Heart left ventricle (tissue), 16 donors: ENCODE results near the gene SLC19A1. TPM values are rescaled to one million over a fixed set of nuclear protein-coding genes. Genes with fewer than 3 reads are reported as not detected.
A peak's percentile ranks its signal among the peaks of the same experiment; 100 is the strongest.

Source experiments
- ATAC-seq, 4 donors: fragments of 200-7000 bp; cut with Tn5 transposase; one replicate each; pipeline ENCODE4 v1.9.1; 2020 to 2022; ENCODE audit warnings: moderate library complexity in 4 of 4, mild to moderate bottlenecking in 3 of 4, moderate number of reproducible peaks in 1 of 4
- DNase-seq, 5 donors: peaks; one replicate each; pipeline ENCODE4 v3.0.0-alpha.2; 2020
- H3K27ac ChIP-seq, 12 donors: fragments of 200-600 bp; sonication (generic) in 4 of 12; one replicate each; pipeline versions ENCODE4 v1.5.0 to v1.8.0; 2016 to 2022; ENCODE audit warnings: mild to moderate bottlenecking in 2 of 12
- H3K27me3 ChIP-seq, 9 donors: fragments of 200-600 bp; sonication (generic) in 2 of 9; one replicate each; pipeline versions ENCODE4 v1.5.1 to v1.8.0; 2016 to 2022; ENCODE audit warnings: mild to moderate bottlenecking in 3 of 9
- H3K36me3 ChIP-seq, 9 donors: fragments of 200-600 bp; sonication (generic) in 2 of 9; one replicate each; pipeline versions ENCODE4 v1.5.0 to v1.8.0; 2018 to 2022; ENCODE audit warnings: mild to moderate bottlenecking in 2 of 9
- H3K4me1 ChIP-seq, 12 donors: fragments of 200-600 bp; sonication (generic) in 4 of 12; one replicate each; pipeline versions ENCODE4 v1.5.0 to v1.8.0; 2016 to 2022; ENCODE audit warnings: mild to moderate bottlenecking in 3 of 12
- H3K4me3 ChIP-seq, 12 donors: fragments of 200-600 bp; sonication (generic) in 4 of 12; one replicate each; pipeline versions ENCODE4 v1.5.0 to v1.8.0; 2017 to 2022; ENCODE audit warnings: mild to moderate bottlenecking in 9 of 12, moderate library complexity in 4 of 12
- H3K9me3 ChIP-seq, 12 donors: fragments of 200-600 bp; sonication (generic) in 4 of 12; one replicate each; pipeline versions ENCODE4 v1.5.0 to v1.8.0; 2016 to 2022; ENCODE audit warnings: mild to moderate bottlenecking in 1 of 12
- POLR2A ChIP-seq, 2 donors: fragments of 450-650 bp; IDR thresholded peaks; one replicate each; pipeline ENCODE4 v1.6.1; 2017; ENCODE audit warnings: antibody characterized with exemption in 2 of 2, mild to moderate bottlenecking in 2 of 2, moderate library complexity in 2 of 2
- WGBS, 4 donors: extraction: QIAGEN DNeasy Blood & Tissue Kit in 2 of 4; methylation state at CpG; one replicate each; pipeline versions ENCODE4 v1.1.5 to v1.1.7; 2013 to 2018; 5-methylcytosine and 5-hydroxymethylcytosine counted together
- intact Hi-C, 10 donors: fragments of 100-400 bp; cut with DNase I; formaldehyde crosslinking; loops; one replicate each; pipeline versions ENCODE4 v1.11.1 to v1.14.2; 2022
- polyA plus RNA-seq, 2 donors: library from polyadenylated mRNA; stranded (reverse); fragments of 200-250 nt; gene quantifications; one replicate each; pipeline ENCODE4 v1.2.3, GENCODE V29; 2013
- total RNA-seq, 9 donors: library from RNA; depleted of rRNA in 2 of 9; stranded (reverse); fragments of >200 nt in 2 of 9; fragmentation: NEBNext Ultra II Directional in 3 of 9; extraction: Animal tissue kit (Norgen Biotek cat#: 25700) in 3 of 9; gene quantifications; one replicate each; pipeline versions ENCODE4 v1.1.0 to v1.2.4, GENCODE V29; 2016 to 2023
- TF ChIP-seq, protein P1 (sequence below), 12 donors: fragments of 200-600 bp; sonication (generic) in 4 of 12; IDR thresholded peaks; one replicate each; pipeline versions ENCODE4 v1.5.0 to v1.8.0; 2018 to 2022; ENCODE audit warnings: antibody characterized with exemption in 12 of 12, mild to moderate bottlenecking in 5 of 12
- donor health status: ischemic (EF 13 %, LVEDD 7.1; RV severe dilation, severe dysfunction).
- donor health status: healthy with polysubstance abuse.
- donor health status: DM: no; HTN: yes; CAD: no.
- donor health status: DM: no; HTN: no; CAD: no.
- donor health status: ischemic (EF 25% LVEDD 6.9; RV normal size, moderate dysfunction).
- donor health status: ischemic (EF 25% LVEDD 5.7; RV mildly dilated, moderate dysfunction).
- donor health status: healthy.
- donor health status: DM: yes; HTN: yes; CAD: no.
- donor health status: ischemic (EF 35%, LVEDD 5.7; RV mildly dilated, moderate dysfunction).
- donor health status: nonischemic (EF 11% LVEDD 7.7; RV severe dilation, severe dysfunction).
- donor health status: DM: yes; HTN: yes; CAD: no.
- donor health status: PGD.
- donor health status: ischemic (EF 29% LVEDD 5.4; RV normal size, mild dysfunction).
- donor health status: nonischemic (EF 23%, LVEDD 6.1; RV moderate dilation, normal function).

The SLC19A1 gene
- total and polyA plus RNA-seq, 11 donors: 2.4 to 7.0 (median 3.5) TPM

DNA sequence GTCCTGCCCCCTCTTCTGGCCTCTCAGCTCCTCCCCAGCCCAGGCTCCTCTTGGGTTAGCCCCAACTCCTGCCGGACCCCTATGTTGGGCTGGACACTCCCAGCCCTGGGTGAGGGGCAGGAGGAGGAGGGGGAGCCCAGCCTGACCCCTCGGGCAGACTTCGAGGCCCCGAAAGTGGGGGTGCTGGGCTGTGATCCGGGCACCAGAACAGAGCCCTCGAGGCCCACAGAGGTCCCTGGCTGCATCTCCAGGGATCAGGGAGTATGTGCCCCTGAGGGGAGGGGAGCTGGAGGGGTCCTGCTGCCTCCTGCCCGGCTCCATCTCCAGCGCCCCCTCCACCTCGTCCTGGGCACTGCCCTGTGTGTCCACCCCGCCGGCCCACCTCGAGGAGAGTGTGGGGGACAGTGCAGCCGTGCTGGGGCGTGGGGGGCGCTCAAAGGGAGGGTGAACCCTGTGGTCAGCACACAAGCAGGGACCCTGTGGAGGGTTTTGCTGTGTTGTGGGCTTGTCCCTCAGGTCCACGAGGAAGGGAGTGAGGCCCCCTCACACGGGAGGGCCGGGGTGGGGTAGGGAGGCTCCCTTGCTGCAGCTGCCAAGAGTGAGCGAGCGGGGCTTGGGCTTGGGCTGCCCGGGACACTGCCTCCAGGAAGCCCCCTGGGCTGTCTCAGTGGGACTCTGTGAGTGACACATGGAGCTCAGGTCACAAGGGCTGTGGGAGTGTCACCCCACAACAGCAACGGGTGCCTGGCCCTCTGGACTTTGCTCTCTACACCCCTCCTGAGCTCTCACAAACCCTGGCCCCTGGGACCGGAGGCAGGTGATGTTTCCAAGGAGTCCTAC, 82.8 kb downstream of the SLC19A1 start:
- ATAC-seq (no peak), DNase-seq (peak in 3 of 5 donors; percentile 13 to 60 (median 24))
- intact Hi-C loops: no loop called here
- WGBS, 4 donors: 91 to 96% (median 93%) methylated on average over 11 to 23 of the region's 23 CpGs
- Histone ChIP-seq H3K27me3 (no peaks in the 10 kb centered on the region), H3K9me3 (peaks cover 0 to 24% (median 13%) of the 10 kb centered on the region in 12 donors), H3K36me3 (peaks cover 0 to 11% (median 0%) of the 10 kb centered on the region in 9 donors), H3K4me3 (no peak overlapping the region), H3K4me1 (peaks cover 0 to 31% (median 12%) of the 10 kb centered on the region in 12 donors), H3K27ac (no peak overlapping the region)
- TF ChIP-seq, protein P1, sequence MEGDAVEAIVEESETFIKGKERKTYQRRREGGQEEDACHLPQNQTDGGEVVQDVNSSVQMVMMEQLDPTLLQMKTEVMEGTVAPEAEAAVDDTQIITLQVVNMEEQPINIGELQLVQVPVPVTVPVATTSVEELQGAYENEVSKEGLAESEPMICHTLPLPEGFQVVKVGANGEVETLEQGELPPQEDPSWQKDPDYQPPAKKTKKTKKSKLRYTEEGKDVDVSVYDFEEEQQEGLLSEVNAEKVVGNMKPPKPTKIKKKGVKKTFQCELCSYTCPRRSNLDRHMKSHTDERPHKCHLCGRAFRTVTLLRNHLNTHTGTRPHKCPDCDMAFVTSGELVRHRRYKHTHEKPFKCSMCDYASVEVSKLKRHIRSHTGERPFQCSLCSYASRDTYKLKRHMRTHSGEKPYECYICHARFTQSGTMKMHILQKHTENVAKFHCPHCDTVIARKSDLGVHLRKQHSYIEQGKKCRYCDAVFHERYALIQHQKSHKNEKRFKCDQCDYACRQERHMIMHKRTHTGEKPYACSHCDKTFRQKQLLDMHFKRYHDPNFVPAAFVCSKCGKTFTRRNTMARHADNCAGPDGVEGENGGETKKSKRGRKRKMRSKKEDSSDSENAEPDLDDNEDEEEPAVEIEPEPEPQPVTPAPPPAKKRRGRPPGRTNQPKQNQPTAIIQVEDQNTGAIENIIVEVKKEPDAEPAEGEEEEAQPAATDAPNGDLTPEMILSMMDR (IDR thresholded peaks at IDR 0.05): no peak
- TF ChIP-seq POLR2A (IDR thresholded peaks at IDR 0.05): no peak

DNA sequence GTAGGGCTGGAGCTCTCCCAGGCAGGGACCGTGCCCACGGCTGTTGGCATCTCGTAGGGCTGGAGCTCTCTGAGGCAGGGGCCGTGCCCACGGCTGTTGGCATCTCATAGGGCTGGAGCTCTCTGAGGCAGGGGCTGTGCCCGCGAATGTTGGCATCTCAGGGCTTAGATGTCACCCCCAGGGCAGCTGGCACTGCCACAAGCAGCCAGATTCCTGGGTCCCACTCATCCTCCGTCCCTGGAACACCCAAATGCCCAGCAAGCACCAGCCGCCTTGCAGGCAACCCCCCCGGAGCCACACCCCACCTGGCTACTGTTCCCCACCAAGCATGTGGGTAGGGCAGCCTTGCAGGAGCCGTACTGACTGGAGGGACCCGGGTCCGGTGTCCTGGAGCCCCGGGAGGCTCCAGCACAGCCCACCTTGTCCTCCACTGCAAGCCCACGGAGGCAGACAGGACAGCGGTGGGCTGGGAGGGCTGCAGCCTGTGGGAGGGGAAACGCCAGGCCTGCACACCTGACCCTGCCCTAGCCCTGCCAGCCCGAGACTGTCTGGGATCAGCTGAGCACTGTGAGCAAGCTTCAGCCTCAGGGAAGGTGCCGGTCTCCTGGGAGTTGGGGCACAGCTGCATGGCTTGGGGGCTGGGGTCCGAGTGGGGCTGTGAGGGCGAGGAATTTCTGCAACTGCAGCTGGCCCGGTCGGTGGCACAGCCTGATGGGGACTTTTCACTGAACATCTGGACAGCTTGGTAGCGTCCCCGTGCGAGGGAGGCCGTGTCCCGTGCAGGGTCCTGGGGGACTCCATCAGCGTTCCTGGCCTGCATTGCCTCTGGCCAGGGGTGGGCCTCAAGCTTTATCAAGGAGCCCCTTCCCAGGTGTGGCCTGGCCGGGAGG, 83.7 kb downstream of the SLC19A1 start:
- H3K36me3 ChIP-seq: peaks cover 0 to 11% (median 0%) of the 10 kb centered on the region in 9 donors

DNA sequence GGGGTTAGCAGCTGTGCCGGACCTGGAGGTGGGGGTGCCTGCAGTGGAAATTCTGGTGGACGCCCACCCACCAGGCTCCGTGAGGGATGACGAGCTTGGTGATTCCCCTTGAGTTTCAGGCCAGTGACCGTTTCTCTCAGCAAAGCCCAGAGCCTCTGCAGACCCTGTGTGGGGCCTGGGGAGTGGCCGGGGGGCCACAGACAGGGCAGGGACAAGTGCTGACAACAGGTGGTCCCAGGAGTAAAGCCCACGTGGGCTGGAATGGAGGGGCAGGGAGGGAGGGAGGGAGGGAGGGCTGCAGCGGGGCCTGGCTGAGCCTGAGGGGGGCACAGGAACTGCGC, 84.4 kb downstream of the SLC19A1 start:
- WGBS, 4 donors: 63 to 84% (median 80%) methylated on average over 8 to 9 of the region's 9 CpGs
- peak overlapping the region in 4 of 12 donors; percentile 3 to 61 (median 33) for H3K4me3 ChIP-seq

More for the DNA sequence above, 83.7 kb downstream of the SLC19A1 start:
- H3K27ac ChIP-seq: no peak overlapping the region
- WGBS, 4 donors: 86 to 91% (median 90%) methylated on average over 17 to 30 of the region's 30 CpGs
- intact Hi-C loops: no loop called here
- H3K4me1 ChIP-seq: peaks cover 0 to 37% (median 12%) of the 10 kb centered on the region in 12 donors
- no peak overlapping the region for H3K4me3 ChIP-seq
- H3K9me3 ChIP-seq: peaks cover 0 to 24% (median 13%) of the 10 kb centered on the region in 12 donors
- ATAC-seq (no peak), DNase-seq (peak in 3 of 5 donors; percentile 20 to 55 (median 27))
- H3K27me3 ChIP-seq: no peaks in the 10 kb centered on the region
- TF ChIP-seq POLR2A (IDR thresholded peaks at IDR 0.05): no peak
- TF ChIP-seq, protein P1 (IDR thresholded peaks at IDR 0.05): no peak

More for the DNA sequence above, 84.4 kb downstream of the SLC19A1 start:
- intact Hi-C loops: no loop called here
- H3K9me3 ChIP-seq: peaks cover 0 to 24% (median 13%) of the 10 kb centered on the region in 12 donors
- no peak overlapping the region for H3K27ac ChIP-seq
- H3K4me1 ChIP-seq: peaks cover 0 to 38% (median 12%) of the 10 kb centered on the region in 12 donors
- TF ChIP-seq, protein P1 (IDR thresholded peaks at IDR 0.05): no peak
- TF ChIP-seq POLR2A (IDR thresholded peaks at IDR 0.05): no peak
- no peak for ATAC-seq
- DNase-seq: peak in 3 of 5 donors; percentile 15 to 51 (median 21)
- H3K27me3 ChIP-seq: no peaks in the 10 kb centered on the region
- peaks cover 0 to 11% (median 0%) of the 10 kb centered on the region in 9 donors for H3K36me3 ChIP-seq
